Measurements from ENCODE around the gene CCL21. TPM values are rescaled to one million over a fixed set of nuclear protein-coding genes. Genes with fewer than 3 reads are reported as not detected.
"Not testable (repeated sequence)": the region's sequence is repeated elsewhere in the genome, so short reads cannot be mapped to it uniquely, and the experiment has no call there.

The CCL21 gene
- total and polyA plus RNA-seq, 2 experiments from 2014 or later, result not detected

- no peaks in the 10 kb centered on the region for H3K9me2 ChIP-seq (replicated peaks; ENCODE audit: insufficient read depth)
- H3K27me3 ChIP-seq, result no peaks in the 10 kb centered on the region
- no peak overlapping the region for H2AFZ ChIP-seq
- peak; percentile 24 for DNase-seq (ENCODE audit: low spot score)
- no peaks in the 10 kb centered on the region for H3K79me2 ChIP-seq
- H3K4me2 ChIP-seq, result no peak overlapping the region
- H3K36me3 ChIP-seq (replicated peaks; ENCODE audit: insufficient read depth, low read depth), result no peaks in the 10 kb centered on the region
- no peak overlapping the region for H3K4me3 ChIP-seq
- no peak overlapping the region for H3K27ac ChIP-seq
- no peaks in the 10 kb centered on the region for H4K20me1 ChIP-seq (ENCODE audit: insufficient read depth, poor library complexity, severe bottlenecking)
- no peak for TF ChIP-seq EZH2phosphoT487 (IDR thresholded peaks at IDR 0.05; ENCODE audit: low read depth, severe bottlenecking, unreplicated experiment)
- TF ChIP-seq EZH2 (IDR thresholded peaks at IDR 0.05; ENCODE audit: borderline replicate concordance), result no peak
- no peak for TF ChIP-seq CTCF (IDR thresholded peaks at IDR 0.05; ENCODE audit: poor library complexity)
- H3K4me1 ChIP-seq (ENCODE audit: insufficient read depth), result no peaks in the 10 kb centered on the region
- 81% methylated on average over 2 of the region's 2 CpGs for WGBS (ENCODE audit: low lambda C conversion rate, missing lambda C conversion rate)
- no peaks in the 10 kb centered on the region for H3K9me3 ChIP-seq (ENCODE audit: low read depth)
These were observed 34.6 kb upstream of the CCL21 start for GRCh38 chr9:34744295-34745221.

GRCh38 chr9:34742710-34743109, 32.8 kb upstream of the CCL21 start:
- DNase-seq (ENCODE audit: low spot score), result no peak
- 94% methylated on average over 2 of the region's 2 CpGs for WGBS (ENCODE audit: low lambda C conversion rate, missing lambda C conversion rate)
- H3K4me2 ChIP-seq, result no peak overlapping the region
- H3K4me1 ChIP-seq (ENCODE audit: insufficient read depth), result no peaks in the 10 kb centered on the region
- no peaks in the 10 kb centered on the region for H3K9me3 ChIP-seq (ENCODE audit: low read depth)
- H2AFZ ChIP-seq, result no peak overlapping the region
- no peaks in the 10 kb centered on the region for H3K79me2 ChIP-seq
- TF ChIP-seq EZH2phosphoT487 (IDR thresholded peaks at IDR 0.05; ENCODE audit: low read depth, severe bottlenecking, unreplicated experiment) (no peak), CTCF (IDR thresholded peaks at IDR 0.05; ENCODE audit: poor library complexity) (no peak)
- H4K20me1 ChIP-seq (ENCODE audit: insufficient read depth, poor library complexity, severe bottlenecking), result no peaks in the 10 kb centered on the region
- no peaks in the 10 kb centered on the region for H3K27me3 ChIP-seq
- H3K9me2 ChIP-seq (replicated peaks; ENCODE audit: insufficient read depth), result no peaks in the 10 kb centered on the region
- no peak overlapping the region for H3K4me3 ChIP-seq
- no peaks in the 10 kb centered on the region for H3K36me3 ChIP-seq (replicated peaks; ENCODE audit: insufficient read depth, low read depth)
- H3K27ac ChIP-seq, result no peak overlapping the region

DNA sequence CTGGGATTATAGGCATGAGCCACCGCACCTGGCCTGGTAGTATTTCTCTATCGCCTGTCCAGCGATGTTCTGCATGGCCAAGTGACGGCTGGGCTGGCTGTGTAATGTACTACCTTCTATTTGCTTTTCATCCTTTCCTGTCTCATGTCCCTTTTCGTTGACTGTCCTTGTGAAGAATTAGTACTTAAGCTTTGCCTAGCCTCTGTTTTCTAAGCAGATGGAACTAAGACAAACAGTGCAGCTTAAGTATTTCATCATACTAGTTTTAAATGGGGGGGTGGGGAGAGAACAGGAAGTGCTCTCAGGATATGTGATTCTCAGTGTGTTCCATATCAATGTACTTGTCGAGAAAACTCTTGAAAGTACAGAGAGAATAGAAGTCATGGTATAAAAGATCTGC, 31.7 kb upstream of the CCL21 start:
- H3K4me1 ChIP-seq (ENCODE audit: insufficient read depth), result no peaks in the 10 kb centered on the region
- no peaks in the 10 kb centered on the region for H3K36me3 ChIP-seq (replicated peaks; ENCODE audit: insufficient read depth, low read depth)
- no peaks in the 10 kb centered on the region for H3K79me2 ChIP-seq
- no peak overlapping the region for H3K4me2 ChIP-seq
- no peak for TF ChIP-seq EZH2 (IDR thresholded peaks at IDR 0.05; ENCODE audit: borderline replicate concordance)
- no peak overlapping the region for H3K4me3 ChIP-seq
- H2AFZ ChIP-seq, result no peak overlapping the region
- WGBS (ENCODE audit: low lambda C conversion rate, missing lambda C conversion rate), result 69% methylated on average over 6 of the region's 6 CpGs
- no peaks in the 10 kb centered on the region for H3K9me2 ChIP-seq (replicated peaks; ENCODE audit: insufficient read depth)
- H3K27me3 ChIP-seq, result no peaks in the 10 kb centered on the region
- no peak for DNase-seq (ENCODE audit: low spot score)
- H3K27ac ChIP-seq, result no peak overlapping the region
- H3K9me3 ChIP-seq (ENCODE audit: low read depth), result no peaks in the 10 kb centered on the region
- no peaks in the 10 kb centered on the region for H4K20me1 ChIP-seq (ENCODE audit: insufficient read depth, poor library complexity, severe bottlenecking)

DNA sequence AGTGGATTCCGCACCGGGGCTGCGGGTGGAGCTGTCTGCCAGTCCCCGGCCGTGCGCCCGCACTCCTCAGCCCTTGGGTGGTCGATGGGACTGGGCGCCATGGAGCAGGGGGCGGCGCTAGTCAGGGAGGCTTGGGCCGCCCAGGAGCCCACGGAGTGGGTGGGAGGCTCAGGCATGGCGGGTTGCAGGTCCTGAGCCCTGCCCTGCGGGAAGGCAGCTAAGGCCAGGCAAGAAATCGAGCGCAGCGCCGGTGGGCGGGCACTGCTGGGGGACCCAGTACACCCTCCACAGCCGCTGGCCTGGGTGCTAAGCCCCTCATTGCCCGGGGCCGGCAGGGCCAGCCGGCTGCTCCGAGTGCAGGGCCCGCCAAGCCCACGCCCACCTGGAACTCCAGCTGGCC, 30.2 kb upstream of the CCL21 start:
- not testable (repeated sequence) for DNase-seq (ENCODE audit: low spot score); H3K4me1 ChIP-seq (ENCODE audit: insufficient read depth); H3K36me3 ChIP-seq (replicated peaks; ENCODE audit: insufficient read depth, low read depth); H3K4me2 ChIP-seq; H3K79me2 ChIP-seq; H4K20me1 ChIP-seq (ENCODE audit: insufficient read depth, poor library complexity, severe bottlenecking); H2AFZ ChIP-seq; H3K4me3 ChIP-seq; H3K27ac ChIP-seq; H3K27me3 ChIP-seq; H3K9me2 ChIP-seq (replicated peaks; ENCODE audit: insufficient read depth); H3K9me3 ChIP-seq (ENCODE audit: low read depth)
- over 99% methylated on average over 20 of the region's 27 CpGs for WGBS (ENCODE audit: low lambda C conversion rate, missing lambda C conversion rate)

Measured in hepatocyte (in vitro differentiated cells).